CD4-positive, alpha-beta T cell treated with Interleukin-15 for 1 hour (primary cell): ENCODE results near the gene SLMAP.
A peak's percentile ranks its signal among the peaks of the same experiment; 100 is the strongest.
"Not testable (repeated sequence)": the region's sequence is repeated elsewhere in the genome, so short reads cannot be mapped to it uniquely, and the experiment has no call there.

ENCODE experiments used
- DNase-seq: peaks from one replicate; pipeline ENCODE4 v3.0.0-alpha.2; 2020

Gene SLMAP

GRCh38 chr3:57796261-57796660 is 40.2 kb downstream of the SLMAP start:
- DNase-seq, result no peak

- no peak for DNase-seq
These were observed 41.8 kb downstream of the SLMAP start for GRCh38 chr3:57797701-57798487.

- no peak for DNase-seq
These were observed 47.6 kb downstream of the SLMAP start for GRCh38 chr3:57803647-57804081.

- no peak for DNase-seq
These were observed 49.2 kb downstream of the SLMAP start for GRCh38 chr3:57805266-57805665.

- no peak for DNase-seq
These were observed 49.6 kb downstream of the SLMAP start for GRCh38 chr3:57805674-57806073.

- DNase-seq, result not testable (repeated sequence)
These were observed 50.1 kb downstream of the SLMAP start for GRCh38 chr3:57806195-57806594.

- DNase-seq, result no peak
These were observed 53.0 kb downstream of the SLMAP start for GRCh38 chr3:57808961-57809608.

- DNase-seq, result no peak
These were observed 53.5 kb downstream of the SLMAP start for GRCh38 chr3:57809609-57809968.

- no peak for DNase-seq
These were observed 53.9 kb downstream of the SLMAP start for GRCh38 chr3:57810048-57810447.

- DNase-seq, result no peak
These were observed 54.5 kb downstream of the SLMAP start for GRCh38 chr3:57810471-57811137.

GRCh38 chr3:57815036-57815435 is 58.9 kb downstream of the SLMAP start:
- DNase-seq, result peak; percentile 42

- no peak for DNase-seq
These were observed 60.5 kb downstream of the SLMAP start for GRCh38 chr3:57816471-57817095.

- no peak for DNase-seq
These were observed 62.7 kb downstream of the SLMAP start for GRCh38 chr3:57818772-57819171.

GRCh38 chr3:57820479-57820878 is 64.4 kb downstream of the SLMAP start:
- no peak for DNase-seq

GRCh38 chr3:57821765-57822164 is 65.7 kb downstream of the SLMAP start:
- no peak for DNase-seq

- no peak for DNase-seq
These were observed 66.6 kb downstream of the SLMAP start for GRCh38 chr3:57822686-57823085.

- DNase-seq, result no peak
These were observed 69.0 kb downstream of the SLMAP start for GRCh38 chr3:57825116-57825515.

- no peak for DNase-seq
These were observed 70.3 kb downstream of the SLMAP start for GRCh38 chr3:57826245-57826951.

GRCh38 chr3:57826952-57827723 is 71.0 kb downstream of the SLMAP start:
- no peak for DNase-seq

- no peak for DNase-seq
These were observed 71.6 kb downstream of the SLMAP start for GRCh38 chr3:57827757-57828156.

- no peak for DNase-seq
These were observed 76.4 kb downstream of the SLMAP start for GRCh38 chr3:57832486-57832885.

GRCh38 chr3:57832900-57833313 is 76.8 kb downstream of the SLMAP start:
- no peak for DNase-seq
